Gastroesophageal sphincter (tissue), 4 donors: Measurements from ENCODE around the gene KRT82. TPM values are rescaled to one million over a fixed set of nuclear protein-coding genes. Genes with fewer than 3 reads are reported as not detected.
"Not testable (repeated sequence)": the region's sequence is repeated elsewhere in the genome, so short reads cannot be mapped to it uniquely, and the experiment has no call there.

Experiments used
- ATAC-seq: fragments of 150-250 bp; one replicate; pipeline ENCODE4 v1.9.1; 2016; ENCODE audit warnings: mild to moderate bottlenecking, moderate library complexity
- H3K27ac ChIP-seq, 4 donors: fragments of 200-600 bp; sonication (generic) in 3 of 4; 1 replicate in 3 of 4; 2 replicates in 1 of 4; pipeline ENCODE4 v1.5.1; 2016 to 2019
- H3K27me3 ChIP-seq: fragments of 200-600 bp; sonication (generic); one replicate; pipeline ENCODE4 v1.5.1; 2019
- H3K36me3 ChIP-seq, 2 donors: fragments of 200-600 bp; sonication (generic); one replicate each; pipeline ENCODE4 v1.5.1; 2019; ENCODE audit warnings: control low read depth in 1 of 2
- H3K4me1 ChIP-seq, 3 donors: fragments of 200-600 bp; sonication (generic); 1 replicate in 2 of 3; 2 replicates in 1 of 3; pipeline ENCODE4 v1.5.1; 2016 to 2019; ENCODE audit warnings: control low read depth in 2 of 3
- H3K4me3 ChIP-seq, 2 donors: fragments of 200-600 bp; sonication (generic); one replicate each; pipeline ENCODE4 v1.5.1; 2019; ENCODE audit warnings: mild to moderate bottlenecking in 1 of 2, moderate library complexity in 1 of 2
- H3K9me3 ChIP-seq, 3 donors: fragments of 200-600 bp; sonication (generic); one replicate each; pipeline ENCODE4 v1.5.1; 2017 to 2019; ENCODE audit warnings: control low read depth in 2 of 3
- EP300 ChIP-seq: sonication (generic); formaldehyde crosslinking; IDR thresholded peaks from one replicate; pipeline ENCODE4 v1.6.1; 2017; ENCODE audit warnings: antibody characterized with exemption, mild to moderate bottlenecking
- POLR2A ChIP-seq, 2 donors: fragments of 450-650 bp; IDR thresholded peaks; one replicate each; pipeline ENCODE4 v1.6.1; 2017; ENCODE audit warnings: antibody characterized with exemption in 2 of 2, mild to moderate bottlenecking in 2 of 2, moderate library complexity in 1 of 2
- POLR2AphosphoS5 ChIP-seq: sonication (generic); formaldehyde crosslinking; IDR thresholded peaks from one replicate; pipeline ENCODE4 v1.6.1; 2017; ENCODE audit warnings: antibody characterized with exemption
- WGBS, 2 donors: methylation state at CpG; one replicate each; pipeline ENCODE4 v1.1.5; 2018; ENCODE audit warnings: low coverage in 1 of 2; 5-methylcytosine and 5-hydroxymethylcytosine counted together
- total RNA-seq, 4 donors: library from RNA; depleted of rRNA; stranded (reverse); fragments of >200 nt; gene quantifications; one replicate each; pipeline ENCODE4 v1.1.0, GENCODE V29; 2016
- TF ChIP-seq, protein P1 (sequence below), 4 experiments: fragments of 200-600 bp in 2 of 4; fragments of 450-650 bp in 2 of 4; sonication (generic) in 1 of 4; IDR thresholded peaks; one replicate each; pipeline ENCODE4 v1.5.1; 2017 to 2019; ENCODE audit warnings: antibody characterized with exemption in 4 of 4, mild to moderate bottlenecking in 2 of 4, moderate library complexity in 2 of 4

The KRT82 gene
- total RNA-seq, 4 donors from 2014 or later, result not detected

- H3K9me3 ChIP-seq, result no peaks in the 10 kb centered on the region
- no peak for ATAC-seq
- 29 to 48% methylated on average over 1 to 4 of the region's 4 CpGs for WGBS, 2 donors
- H3K4me1 ChIP-seq, result peaks cover 0 to 37% (median 0%) of the 10 kb centered on the region in 3 donors
- no peak overlapping the region for H3K4me3 ChIP-seq
- no peaks in the 10 kb centered on the region for H3K36me3 ChIP-seq
- TF ChIP-seq EP300 (no peak), POLR2AphosphoS5 (no peak), POLR2A (IDR thresholded peaks at IDR 0.05) (no peak)
- TF ChIP-seq, protein P1, sequence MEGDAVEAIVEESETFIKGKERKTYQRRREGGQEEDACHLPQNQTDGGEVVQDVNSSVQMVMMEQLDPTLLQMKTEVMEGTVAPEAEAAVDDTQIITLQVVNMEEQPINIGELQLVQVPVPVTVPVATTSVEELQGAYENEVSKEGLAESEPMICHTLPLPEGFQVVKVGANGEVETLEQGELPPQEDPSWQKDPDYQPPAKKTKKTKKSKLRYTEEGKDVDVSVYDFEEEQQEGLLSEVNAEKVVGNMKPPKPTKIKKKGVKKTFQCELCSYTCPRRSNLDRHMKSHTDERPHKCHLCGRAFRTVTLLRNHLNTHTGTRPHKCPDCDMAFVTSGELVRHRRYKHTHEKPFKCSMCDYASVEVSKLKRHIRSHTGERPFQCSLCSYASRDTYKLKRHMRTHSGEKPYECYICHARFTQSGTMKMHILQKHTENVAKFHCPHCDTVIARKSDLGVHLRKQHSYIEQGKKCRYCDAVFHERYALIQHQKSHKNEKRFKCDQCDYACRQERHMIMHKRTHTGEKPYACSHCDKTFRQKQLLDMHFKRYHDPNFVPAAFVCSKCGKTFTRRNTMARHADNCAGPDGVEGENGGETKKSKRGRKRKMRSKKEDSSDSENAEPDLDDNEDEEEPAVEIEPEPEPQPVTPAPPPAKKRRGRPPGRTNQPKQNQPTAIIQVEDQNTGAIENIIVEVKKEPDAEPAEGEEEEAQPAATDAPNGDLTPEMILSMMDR (IDR thresholded peaks at IDR 0.05), result no peak
- H3K27ac ChIP-seq, result no peak overlapping the region
- H3K27me3 ChIP-seq, result peaks cover 2% of the 10 kb centered on the region
These were observed 7.1 kb upstream of the KRT82 start for GRCh38 chr12:52413202-52413601.

DNA sequence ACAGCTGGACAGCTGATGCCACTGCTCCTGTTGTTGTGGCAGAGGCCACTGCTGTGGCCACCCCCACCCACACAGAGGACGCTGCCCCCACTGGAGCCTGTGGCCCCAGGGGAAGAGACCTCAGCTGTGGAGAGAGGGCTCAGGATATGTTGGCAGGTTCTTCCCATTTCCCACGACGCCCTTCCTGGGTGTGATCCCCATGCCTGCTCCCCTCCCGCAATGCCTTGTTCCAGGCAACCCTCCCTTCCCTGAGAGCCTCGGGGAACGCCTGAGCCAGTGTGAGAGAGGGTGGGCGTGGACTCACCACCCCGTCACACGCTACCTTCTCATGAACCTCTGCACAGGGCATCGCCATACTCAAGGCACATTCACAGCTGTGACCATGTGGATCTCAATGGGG is 5.7 kb upstream of the KRT82 start:
- H3K36me3 ChIP-seq, result no peaks in the 10 kb centered on the region
- no peak overlapping the region for H3K4me3 ChIP-seq
- H3K27me3 ChIP-seq, result peaks cover 9% of the 10 kb centered on the region
- H3K9me3 ChIP-seq, result no peaks in the 10 kb centered on the region
- H3K27ac ChIP-seq, result no peak overlapping the region
- no peak for ATAC-seq
- H3K4me1 ChIP-seq, result peaks cover 0 to 31% (median 0%) of the 10 kb centered on the region in 3 donors
- WGBS, 2 donors, result 84% methylated on average over 5 of the region's 10 CpGs; no CpG with 5 or more reads in 1 of the 2 donors
- TF ChIP-seq, protein P1 (IDR thresholded peaks at IDR 0.05), result no peak
- no peak for TF ChIP-seq EP300
- TF ChIP-seq POLR2A (IDR thresholded peaks at IDR 0.05), result no peak
- TF ChIP-seq POLR2AphosphoS5, result no peak

- not testable (repeated sequence) for ATAC-seq, H3K36me3 ChIP-seq, H3K4me3 ChIP-seq, H3K27me3 ChIP-seq, H3K9me3 ChIP-seq, H3K27ac ChIP-seq
- no CpG with 5 or more reads among the region's 1 CpG for WGBS, 2 donors
- H3K4me1 ChIP-seq, result peaks cover 0 to 24% (median 0%) of the 10 kb centered on the region in 3 donors
These were observed 4.6 kb upstream of the KRT82 start for GRCh38 chr12:52410589-52411248.

DNA sequence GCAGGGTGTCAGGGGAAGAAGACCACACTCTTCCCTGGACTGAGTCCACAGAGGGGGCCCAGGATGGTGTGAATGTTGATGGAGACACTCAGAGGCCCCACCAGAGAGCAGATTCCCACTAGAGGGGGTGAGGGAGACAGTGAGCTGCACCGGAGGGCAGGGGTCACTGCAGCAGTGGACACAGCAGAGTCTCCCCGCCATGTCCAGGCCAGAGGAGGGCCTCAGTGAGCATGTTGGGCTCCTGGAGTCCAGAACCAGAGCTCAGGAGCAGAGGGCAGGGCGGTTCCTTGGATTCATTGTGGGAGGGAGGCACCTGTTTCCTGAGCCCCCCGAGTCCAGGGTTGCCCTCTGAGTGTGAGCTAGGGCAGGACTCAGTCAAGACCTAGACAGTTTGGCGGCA is 1.8 kb upstream of the KRT82 start:
- Histone ChIP-seq H3K36me3 (no peaks in the 10 kb centered on the region), H3K9me3 (no peaks in the 10 kb centered on the region), H3K27me3 (peaks cover 9% of the 10 kb centered on the region), H3K4me3 (no peak overlapping the region), H3K27ac (no peak overlapping the region), H3K4me1 (peaks cover 0 to 12% (median 0%) of the 10 kb centered on the region in 3 donors)
- ATAC-seq, result no peak
- TF ChIP-seq, protein P1 (IDR thresholded peaks at IDR 0.05), result no peak
- no peak for TF ChIP-seq EP300
- TF ChIP-seq POLR2AphosphoS5, result no peak
- TF ChIP-seq POLR2A (IDR thresholded peaks at IDR 0.05), result no peak
- 85 to 100% methylated on average over 1 to 4 of the region's 5 CpGs for WGBS, 2 donors

- no peak for ATAC-seq
- no peaks in the 10 kb centered on the region for H3K4me1 ChIP-seq
- H3K36me3 ChIP-seq, result no peaks in the 10 kb centered on the region
- H3K27ac ChIP-seq, result no peak overlapping the region
- H3K4me3 ChIP-seq, result no peak overlapping the region
- peaks cover 21% of the 10 kb centered on the region for H3K27me3 ChIP-seq
- TF ChIP-seq, protein P1 (IDR thresholded peaks at IDR 0.05), result no peak
- TF ChIP-seq EP300 (no peak), POLR2A (IDR thresholded peaks at IDR 0.05) (no peak), POLR2AphosphoS5 (no peak)
- WGBS, 2 donors, result no CpG with 5 or more reads among the region's 3 CpGs
- no peaks in the 10 kb centered on the region for H3K9me3 ChIP-seq
These were observed 1.2 kb downstream of the KRT82 start for GRCh38 chr12:52404951-52405350.
